GM21619 (cell line): ENCODE data around the gene RPN2.

Experiments used
- ATAC-seq: cut with Tn5 transposase; IDR thresholded peaks from one replicate; pipeline ENCODE4 v1.9.1; 2021; ENCODE audit not compliant: unreplicated experiment

Gene RPN2

DNA sequence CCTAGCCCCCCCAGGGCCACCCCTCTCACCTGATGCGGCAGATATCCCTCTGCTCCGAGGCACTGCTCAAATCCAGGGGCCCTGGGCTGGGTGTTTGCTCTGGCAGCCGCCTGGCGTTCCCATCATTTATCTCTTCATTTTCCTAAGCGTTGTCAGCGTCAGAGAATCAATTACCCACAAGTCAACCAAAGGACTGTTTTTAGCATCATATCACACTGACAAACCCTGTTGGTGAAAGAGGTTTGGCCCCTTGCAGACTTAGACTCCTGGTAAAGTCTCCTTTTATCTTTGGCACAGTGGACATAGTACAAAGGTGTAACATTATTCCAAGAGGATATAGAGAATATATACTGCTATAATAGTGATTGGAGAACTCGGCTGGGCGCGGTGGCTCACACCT, 82.6 kb downstream of the RPN2 start, which contains the start of gene GHRH:
Gene GHRH (minus strand): TSS at position 101 of the 400 bp plus-strand sequence. CDS start 4,925 bp downstream, outside the sequence.
- no peak for ATAC-seq

DNA sequence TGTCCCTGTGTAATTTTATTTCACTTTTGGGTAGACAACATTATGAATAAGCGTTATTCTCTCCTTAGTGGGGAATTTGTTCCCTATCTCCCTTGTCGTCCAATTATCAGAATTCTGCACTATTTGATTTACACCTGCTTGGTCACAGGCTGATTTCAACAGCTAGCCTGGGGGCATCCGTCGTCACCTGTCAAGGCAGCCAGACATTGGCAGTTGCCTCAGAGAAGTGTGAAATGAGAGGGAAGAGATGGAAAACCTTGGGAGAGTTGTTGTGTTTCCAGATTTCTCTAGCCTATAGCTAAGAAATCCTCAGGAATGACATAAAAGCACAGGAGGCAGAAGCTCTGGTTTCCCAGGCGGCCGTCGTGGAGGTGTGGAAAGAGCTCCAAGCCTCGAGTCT, 83.4 kb downstream of the RPN2 start:
- ATAC-seq, result no peak

DNA sequence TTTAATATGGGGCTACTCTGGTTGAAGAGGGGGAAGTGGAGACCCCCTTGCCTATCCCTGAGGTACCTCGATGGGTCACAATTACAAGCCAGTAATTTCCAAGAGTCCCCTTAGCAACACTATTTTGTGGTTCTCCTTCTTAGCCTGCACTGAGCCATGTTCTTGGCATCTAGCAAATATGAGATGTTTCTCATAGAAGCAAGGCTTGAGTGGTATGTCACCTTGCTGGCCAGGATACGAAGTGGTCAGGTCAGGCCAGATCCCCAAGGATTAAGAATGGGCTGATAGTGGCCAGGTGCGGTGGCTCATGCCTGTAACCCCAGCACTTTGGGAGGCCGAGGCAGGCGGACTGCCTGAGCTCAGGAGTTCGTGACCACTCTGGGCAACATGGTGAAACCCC, 84.6 kb downstream of the RPN2 start:
- ATAC-seq, result no peak

DNA sequence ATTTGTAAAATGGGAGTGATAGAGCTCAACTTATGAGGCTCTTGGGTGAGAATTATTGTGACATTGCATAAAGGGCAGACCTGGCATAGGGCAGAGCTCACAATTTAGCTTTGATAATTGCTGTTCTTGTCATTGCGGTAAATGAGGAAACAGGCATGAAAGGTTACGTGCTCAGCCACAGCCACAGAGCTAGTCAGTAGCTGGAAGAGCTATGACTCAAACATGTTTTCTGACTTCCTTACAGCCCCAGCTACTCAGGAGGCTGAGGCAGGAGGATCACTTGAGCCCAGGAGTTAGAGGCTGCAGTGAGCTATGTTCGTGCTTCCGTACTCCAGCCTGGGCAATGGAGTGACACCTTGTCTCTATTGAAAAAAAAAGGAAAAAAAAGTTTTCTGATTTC, 86.0 kb downstream of the RPN2 start:
- ATAC-seq, result no peak

DNA sequence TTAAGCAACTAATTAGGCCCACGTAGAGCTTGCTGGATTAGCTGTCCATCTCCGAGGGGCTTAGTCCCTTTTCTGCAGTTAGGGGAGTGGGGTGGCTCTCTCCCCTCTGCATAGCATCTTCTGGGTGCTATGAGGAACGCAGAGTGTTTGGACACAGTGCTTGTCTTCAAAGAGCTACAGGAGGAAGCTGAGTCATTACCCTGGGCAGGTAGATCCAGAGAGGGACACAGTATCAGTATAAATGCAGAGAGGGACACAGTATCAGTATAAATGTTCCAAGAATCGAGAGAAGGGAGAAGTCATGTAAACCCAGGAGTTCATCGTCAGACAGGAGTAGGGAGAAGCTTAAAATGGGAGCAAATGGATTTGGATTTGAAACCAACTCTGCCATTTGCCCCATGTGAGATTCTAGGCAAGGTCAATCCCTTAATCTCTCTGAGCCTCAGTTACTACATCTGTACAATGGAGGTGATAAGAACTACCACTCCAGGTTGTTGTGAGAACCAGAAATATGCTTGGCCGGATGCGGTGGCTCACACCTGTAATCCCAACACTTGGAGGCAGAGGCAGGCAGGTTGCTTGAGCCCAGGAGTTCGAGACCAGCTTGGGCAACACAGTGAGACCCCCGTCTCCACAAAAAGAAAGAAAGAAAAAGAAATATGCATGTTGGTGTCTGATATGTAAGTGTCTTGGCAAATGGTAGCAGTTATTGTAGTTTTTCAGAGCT, 88.0 kb downstream of the RPN2 start:
- ATAC-seq, result no peak

DNA sequence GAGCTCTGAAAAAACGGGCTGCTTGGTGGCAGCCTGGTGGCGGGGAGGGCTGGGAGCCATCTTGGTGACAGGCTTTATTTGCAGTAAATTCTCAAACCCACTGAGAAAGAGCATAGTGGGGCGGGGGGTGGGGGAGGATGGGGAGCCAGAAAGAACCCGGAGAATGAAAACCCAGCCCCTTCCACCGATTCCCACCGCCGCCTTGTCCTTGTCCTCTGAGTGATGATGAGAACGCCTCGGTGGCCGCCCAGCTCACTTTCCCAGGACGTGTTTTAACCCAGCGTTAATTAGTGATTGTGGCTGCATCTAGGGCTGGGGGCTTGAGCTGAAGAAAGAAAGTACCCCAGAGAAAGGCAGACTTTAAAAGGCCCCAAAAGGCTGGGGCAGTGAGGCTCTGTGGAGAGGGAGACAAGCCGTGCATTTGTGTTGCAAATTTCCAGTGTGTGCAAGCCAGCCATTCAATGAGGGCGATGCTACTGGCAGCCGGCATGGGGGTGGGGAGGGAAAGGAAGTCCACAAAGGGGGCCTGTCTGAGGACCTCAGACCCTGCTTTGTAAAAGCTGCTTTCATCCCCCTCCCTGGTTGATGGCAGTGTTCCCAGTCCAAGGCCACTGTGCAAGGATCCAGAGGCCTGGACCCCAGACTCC, 88.7 kb downstream of the RPN2 start:
- ATAC-seq, result no peak

DNA sequence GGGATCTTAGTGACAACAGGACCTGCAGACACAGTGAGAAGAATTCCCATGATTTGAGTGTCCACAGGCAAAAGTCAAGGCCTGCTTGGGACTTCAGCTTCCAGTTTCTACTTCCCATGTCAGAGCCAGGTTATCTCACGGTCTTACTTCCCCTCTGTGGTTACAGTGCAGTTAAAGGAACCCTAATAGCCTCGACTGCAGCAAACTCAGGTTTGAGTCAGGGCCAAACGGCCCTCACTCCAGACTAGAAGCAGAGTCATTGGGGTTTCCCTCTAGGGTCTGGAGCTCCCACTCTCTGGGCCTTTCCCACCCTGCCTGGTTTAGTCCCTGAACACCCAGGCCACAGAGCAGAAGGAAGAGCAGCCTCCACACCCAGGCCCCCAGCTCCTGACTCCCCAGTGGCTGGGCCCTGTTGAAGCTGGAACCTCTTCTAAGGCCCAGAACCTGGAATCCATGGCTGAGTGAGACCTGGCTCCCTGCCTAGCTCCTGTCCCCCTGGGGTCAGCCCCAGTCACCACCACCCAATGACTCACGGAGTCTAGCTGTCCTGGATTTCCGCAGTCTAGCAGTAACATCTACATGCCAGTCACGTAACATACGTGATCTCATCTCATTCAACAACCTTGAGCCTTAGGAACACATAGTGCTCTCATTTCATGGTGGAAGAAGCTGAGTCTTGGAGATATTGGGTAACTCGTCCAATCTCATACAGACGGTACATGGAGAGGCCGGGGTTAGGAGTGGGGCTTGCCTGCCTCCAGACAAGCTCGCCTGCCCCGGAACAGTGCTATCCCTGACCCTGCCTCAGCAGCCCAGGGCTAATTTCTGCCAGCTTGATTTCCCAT, 91.7 kb downstream of the RPN2 start:
- peak; percentile 61 for ATAC-seq

DNA sequence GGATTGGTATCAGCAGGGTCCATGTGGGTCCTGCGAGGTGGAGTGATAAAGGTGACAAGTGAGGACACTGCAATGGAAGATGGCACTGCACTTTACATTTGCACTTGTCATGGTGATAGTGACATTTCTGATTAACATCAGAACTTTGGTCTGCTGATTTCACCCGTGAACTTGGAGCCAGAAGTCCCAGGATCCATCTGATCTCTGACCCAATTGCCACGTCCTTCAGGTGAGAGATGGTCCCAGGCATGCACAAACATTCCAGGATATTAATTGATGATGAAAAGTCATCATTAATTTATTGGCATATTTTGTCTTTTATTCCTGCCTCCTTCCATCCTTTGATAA, 92.3 kb downstream of the RPN2 start:
- ATAC-seq, result no peak

DNA sequence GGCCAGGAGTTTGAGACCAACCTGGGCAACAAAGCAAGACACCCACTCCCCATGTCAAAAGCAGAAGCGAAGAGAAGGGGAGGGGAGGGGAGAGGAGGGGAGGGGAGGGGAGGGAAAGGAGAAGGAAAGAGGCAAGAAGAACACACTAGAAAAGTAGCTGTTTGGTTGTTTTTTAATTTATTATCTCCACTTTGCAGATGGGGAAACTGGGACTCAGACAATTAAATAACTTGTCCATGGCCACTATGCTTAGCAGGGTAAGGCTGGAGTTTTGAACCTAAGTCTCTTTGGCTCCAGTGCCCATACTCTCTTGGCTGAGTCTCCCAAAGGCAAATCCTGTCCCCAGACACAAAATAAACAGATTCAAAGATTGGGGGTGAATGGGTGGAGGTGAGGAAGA, 94.9 kb downstream of the RPN2 start:
- ATAC-seq, result no peak

DNA sequence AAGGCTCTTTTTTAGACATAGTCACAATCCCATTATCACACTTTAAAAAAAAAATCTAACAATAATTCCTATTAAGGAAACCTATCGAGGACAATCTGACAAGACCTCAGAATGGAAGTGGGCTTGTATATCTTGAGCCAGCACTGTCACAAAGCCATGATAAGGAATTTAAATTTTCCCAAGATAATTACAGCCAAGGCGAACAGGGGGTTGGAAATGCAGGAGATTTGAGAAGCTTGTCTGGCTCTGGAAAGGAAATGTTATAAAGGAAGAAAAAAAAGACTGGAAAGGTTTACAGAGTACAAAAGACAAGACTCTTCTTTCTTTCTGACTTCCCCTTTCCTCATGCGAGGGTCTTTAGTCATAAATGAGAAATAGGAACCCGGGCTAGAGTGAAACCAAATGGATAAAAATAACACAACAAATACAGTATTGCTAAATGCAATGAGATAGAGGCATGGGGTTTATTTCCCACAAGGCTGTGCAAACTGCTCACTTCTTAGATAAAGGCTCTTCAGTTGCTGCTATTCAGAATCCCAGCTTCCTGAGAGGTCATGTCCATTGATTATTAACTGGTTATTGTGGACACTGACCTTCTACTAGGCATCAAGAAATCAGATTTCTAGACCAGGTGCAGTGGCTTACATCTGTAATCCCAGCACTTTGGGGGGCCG, 95.9 kb downstream of the RPN2 start:
- no peak for ATAC-seq

DNA sequence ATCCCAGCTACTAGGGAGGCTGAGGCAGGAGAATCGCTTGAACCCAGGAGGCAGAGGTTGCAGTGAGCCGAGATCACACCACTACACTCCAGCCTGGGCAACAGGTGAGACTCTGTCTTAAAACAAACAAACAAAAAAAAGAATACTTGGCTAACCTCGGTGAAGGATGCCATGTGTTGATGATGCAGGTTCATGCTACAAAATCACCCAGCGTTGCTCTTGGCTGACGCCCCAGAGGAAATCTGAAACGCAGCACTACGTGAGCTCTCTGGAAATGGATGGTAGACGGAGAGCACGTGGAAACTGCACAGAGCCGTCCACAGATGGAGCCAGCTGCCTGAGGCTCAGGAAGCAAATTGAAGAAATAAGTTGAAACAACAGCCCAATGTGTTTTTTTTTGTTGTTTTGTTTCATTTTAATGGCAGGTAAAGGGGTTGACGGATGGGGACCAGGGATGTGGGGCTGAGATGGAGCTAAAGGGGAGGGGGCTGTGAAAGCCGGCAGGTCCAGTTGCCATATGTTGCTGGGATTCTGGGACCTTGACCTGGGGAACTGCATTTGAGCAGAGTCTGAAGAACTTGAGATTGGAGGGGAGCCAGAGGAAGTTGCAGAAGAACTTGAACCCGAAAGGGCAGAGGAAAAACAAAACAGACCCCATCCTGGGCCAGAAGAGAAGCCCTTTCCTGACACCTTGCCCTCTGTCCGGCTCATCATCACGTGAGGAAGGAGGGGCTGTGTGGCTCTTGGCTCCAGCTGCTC, 97.5 kb downstream of the RPN2 start:
- ATAC-seq, result no peak

DNA sequence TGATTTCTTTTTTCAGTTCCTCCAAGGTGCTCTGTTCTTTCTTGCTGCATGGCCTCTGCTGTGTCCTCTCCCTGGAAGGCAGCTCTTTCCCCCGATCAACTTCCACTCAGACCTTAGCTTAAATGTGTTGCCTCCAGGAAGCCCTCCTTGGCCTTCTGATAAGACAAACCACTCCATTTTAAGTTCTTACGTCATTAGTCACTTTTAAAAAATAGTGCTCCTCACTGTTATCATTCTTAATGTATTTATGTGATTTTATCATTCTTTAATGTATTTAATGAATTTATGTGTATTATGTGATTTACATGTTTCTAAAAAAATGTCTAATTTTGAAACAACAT, 98.1 kb downstream of the RPN2 start:
- ATAC-seq, result no peak

DNA sequence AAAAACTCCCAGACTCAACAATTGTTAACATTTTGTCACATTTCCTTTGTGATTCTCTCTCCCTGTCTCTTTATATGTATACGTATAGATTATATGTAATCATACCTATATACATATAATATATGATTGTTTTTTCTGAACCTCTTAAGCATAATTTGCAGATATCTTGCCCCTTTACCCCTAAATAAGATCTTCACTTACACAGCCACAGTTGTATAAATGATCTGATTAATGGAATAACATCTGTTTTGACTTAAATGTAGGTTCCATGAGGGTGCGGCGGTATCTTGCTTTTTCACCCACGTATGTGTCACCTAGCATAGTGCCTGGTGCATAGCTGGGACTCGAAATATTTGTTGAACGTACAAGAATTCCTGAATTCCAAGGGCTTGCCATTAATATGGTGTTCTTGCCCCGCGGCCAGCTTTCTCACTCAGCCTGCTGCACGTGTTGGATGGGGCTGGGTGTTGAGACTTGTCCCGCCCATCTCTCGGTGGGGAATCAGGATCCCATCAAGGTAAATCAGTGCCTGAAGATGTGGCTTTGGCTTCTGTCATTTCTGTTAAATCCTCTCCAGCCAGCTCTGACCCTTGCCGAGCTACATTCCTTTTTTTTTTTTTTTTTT, 99.9 kb downstream of the RPN2 start:
- ATAC-seq, result no peak

DNA sequence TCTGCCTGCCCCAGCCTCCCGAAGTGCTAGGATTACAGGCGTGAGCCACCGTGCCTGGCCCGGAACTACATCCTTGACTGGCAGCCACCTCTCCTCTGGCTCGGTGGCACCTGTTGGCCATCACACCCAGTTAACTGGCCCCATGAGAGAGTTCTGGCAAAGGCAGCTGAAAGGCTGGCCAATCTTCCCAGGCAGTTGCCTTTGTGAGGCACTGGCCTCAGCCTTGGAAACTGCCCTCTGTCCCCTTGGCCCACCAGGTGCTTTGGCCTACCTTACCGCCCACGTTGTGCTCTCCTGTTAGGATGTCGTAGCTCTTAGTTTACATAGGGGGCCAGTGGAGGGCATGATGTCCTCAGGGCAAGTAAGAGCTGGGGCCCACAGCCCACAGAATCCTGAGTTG, 100.7 kb downstream of the RPN2 start:
- no peak for ATAC-seq

DNA sequence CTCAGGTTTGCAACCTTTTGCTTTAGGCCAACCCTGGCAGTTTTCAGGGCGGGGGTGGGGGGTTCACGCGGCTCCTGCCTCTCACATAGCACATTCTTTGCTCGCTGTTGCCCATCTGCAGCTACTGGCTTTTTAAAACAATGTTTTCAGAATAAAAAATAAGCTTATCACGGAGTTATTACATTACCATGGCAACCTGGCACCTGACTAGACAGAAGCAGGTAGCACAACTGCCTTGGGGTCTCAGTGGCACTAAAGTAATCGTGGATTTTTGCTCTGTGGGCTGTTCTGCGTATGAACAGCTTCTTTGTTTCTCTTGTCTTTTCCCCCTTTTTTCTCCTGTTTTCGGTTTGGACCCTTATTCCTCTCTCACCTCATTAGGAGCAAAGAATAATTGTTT, 101.3 kb downstream of the RPN2 start:
- no peak for ATAC-seq

DNA sequence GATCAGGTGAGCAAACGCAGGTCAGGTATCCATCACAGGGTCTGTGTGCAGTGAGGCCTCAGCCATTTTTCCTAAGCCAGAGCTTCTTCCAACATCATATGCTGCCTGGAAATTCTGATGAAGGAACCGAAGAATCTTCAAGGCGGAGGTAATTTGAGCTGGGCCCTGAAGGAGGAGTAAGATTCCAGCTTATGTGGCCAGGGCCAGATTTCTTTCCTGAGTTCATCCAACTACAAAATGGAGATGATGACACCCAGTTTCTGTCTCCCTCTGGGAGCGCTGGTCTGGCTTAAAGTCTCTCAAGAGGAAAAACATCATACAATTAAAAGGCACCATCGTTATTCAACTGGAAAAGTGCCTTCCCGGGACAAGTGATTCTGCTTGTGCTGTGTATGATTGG, 103.4 kb downstream of the RPN2 start:
- ATAC-seq, result no peak

DNA sequence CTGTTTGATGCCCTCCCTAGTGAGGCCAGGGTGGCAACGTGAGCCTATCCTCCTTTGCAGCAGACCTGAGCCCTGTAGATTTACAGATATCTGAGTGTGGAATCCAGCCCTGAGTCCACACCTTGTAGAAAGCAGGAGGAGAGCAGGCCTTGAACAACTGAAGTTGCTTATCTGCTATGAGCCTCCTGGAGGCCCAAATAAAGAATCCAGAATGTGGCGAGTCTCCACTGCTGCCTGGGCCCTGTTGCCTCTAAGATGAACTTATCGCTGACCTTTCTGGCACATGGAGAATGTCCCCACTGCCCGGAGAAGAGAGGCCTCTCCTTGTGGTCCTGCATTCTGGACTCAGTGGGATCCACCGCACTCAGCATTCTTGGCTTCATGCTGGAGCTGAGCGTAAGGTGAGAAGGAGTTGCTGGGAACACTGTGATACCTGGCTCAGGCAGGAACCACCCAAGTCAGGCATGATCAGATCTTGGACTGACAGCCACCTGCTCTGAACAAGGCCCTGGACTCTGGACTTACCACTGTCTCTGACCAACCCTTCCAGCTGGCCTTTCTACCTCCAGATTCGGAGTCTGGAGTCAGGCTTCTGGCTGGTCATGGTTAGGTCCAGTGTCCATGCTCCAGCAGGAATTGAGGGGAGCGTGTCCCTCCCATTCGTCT, 104.5 kb downstream of the RPN2 start:
- no peak for ATAC-seq

DNA sequence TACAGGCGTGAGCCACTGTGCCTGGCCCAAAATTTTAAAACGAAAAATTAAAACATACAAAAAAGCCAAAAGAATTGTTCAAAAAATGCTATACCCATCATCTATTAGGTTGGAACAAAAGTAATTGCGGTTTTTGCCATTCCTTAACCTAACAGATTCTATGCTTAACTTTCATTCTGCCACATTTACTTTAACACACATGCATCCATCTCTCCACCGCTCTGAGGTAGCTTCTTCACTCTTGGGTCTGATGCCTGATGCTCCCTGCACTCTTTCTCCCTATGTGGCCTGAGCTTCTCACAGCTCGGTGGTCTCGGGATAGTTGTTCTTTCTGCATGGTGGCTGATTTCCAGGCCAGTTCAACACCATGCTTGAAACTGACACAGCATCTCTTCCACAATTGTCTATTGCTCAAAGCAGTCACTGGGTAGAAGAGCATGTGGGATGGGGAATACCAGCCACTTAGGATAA, 105.6 kb downstream of the RPN2 start:
- ATAC-seq, result no peak

DNA sequence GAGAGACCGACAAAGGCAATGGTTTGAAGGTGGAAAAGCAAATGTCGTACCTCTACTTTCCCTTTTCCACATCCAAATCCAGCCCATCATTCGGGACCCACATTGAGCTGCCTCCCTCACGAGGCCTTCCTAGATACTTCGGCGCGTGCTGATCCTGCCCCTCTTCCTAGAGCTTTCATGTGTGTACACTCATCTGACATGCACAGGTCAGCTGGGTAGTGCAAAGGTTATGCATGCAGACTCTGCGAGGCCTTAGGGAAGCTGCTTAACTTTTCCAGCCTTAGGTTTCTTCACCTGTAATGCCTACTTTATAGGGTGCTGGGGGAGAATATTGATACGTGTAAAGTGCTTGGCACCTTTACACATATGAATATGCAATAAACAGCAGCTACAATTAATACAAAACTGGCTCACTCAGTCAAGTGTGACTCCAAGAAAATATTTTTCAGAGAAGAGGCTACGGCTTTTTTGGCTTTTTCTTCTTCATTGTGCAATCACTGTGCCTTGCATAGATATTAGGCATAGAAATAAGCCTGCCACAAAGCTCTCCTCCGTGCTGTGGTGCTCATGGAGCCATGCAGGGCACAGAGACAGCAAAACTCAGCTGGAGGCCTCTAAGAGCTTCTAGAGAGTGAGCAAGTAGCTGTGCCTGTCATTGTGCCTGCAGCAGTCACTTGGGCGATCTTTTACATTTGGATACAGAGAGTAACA, 106.7 kb downstream of the RPN2 start:
- no peak for ATAC-seq
